Measurements from ENCODE around the gene BRD9.

- TF ChIP-seq CTCF (IDR thresholded peaks at IDR 0.05; ENCODE audit: low read depth, low read length, poor library complexity, severe bottlenecking) (no peak), EZH2phosphoT487 (IDR thresholded peaks at IDR 0.05; ENCODE audit: borderline replicate concordance, low read length) (no peak)
These were observed 72.4 kb downstream of the BRD9 start for GRCh38 chr5:820245-820644.
